MM.1S (cell line): ENCODE data around the gene FABP6.
"Not testable (repeated sequence)": the region's sequence is repeated elsewhere in the genome, so short reads cannot be mapped to it uniquely, and the experiment has no call there.

Experiments used
- DNase-seq: peaks from one replicate; pipeline ENCODE4 v3.0.0-alpha.2; 2015
- H2AFZ ChIP-seq: fragments of 300-600 bp; sonication (generic); 2 replicates; pipeline ENCODE4 v1.6.0; 2016; ENCODE audit warnings: antibody characterized with exemption, low read length
- H3F3A ChIP-seq: fragments of 300-600 bp; sonication (generic); 2 replicates; pipeline ENCODE4 v1.6.1; 2016; ENCODE audit warnings: mild to moderate bottlenecking, antibody characterized with exemption, low read length, moderate library complexity, mixed read lengths; ENCODE audit not compliant: insufficient read depth
- H3K27ac ChIP-seq: fragments of 300-600 bp; sonication (generic); 2 replicates; pipeline ENCODE4 v1.5.1; 2016; ENCODE audit warnings: mild to moderate bottlenecking, low read length
- H3K27me3 ChIP-seq: fragments of 300-600 bp; sonication (generic); replicated peaks from 2 replicates; pipeline ENCODE4 v1.6.0; 2016; ENCODE audit warnings: low read length; ENCODE audit not compliant: insufficient read depth
- H3K36me3 ChIP-seq: fragments of 300-600 bp; sonication (generic); replicated peaks from 2 replicates; pipeline ENCODE4 v1.6.1; 2016; ENCODE audit warnings: mild to moderate bottlenecking, low read length, mixed read lengths; ENCODE audit not compliant: insufficient read depth
- H3K4me1 ChIP-seq: fragments of 300-600 bp; sonication (generic); 2 replicates; pipeline ENCODE4 v1.6.1; 2016; ENCODE audit warnings: low read length, mixed read lengths
- H3K4me2 ChIP-seq: fragments of 300-600 bp; sonication (generic); 2 replicates; pipeline ENCODE4 v1.6.0; 2016; ENCODE audit warnings: low read depth, low read length
- H3K4me3 ChIP-seq: fragments of 300-600 bp; sonication (generic); 2 replicates; pipeline ENCODE4 v1.5.1; 2016; ENCODE audit warnings: low read length, mixed read lengths
- H3K79me2 ChIP-seq: fragments of 300-600 bp; sonication (generic); 2 replicates; pipeline ENCODE4 v1.6.1; 2016; ENCODE audit warnings: mixed run types, low read length, mixed read lengths
- H3K9ac ChIP-seq: fragments of 300-600 bp; sonication (generic); 2 replicates; pipeline ENCODE4 v1.6.1; 2016; ENCODE audit warnings: low read length, mixed read lengths
- H3K9me2 ChIP-seq: fragments of 300-600 bp; sonication (generic); replicated peaks from 2 replicates; pipeline ENCODE4 v1.6.1; 2016; ENCODE audit warnings: mild to moderate bottlenecking, low read length, mixed read lengths; ENCODE audit not compliant: insufficient read depth
- H3K9me3 ChIP-seq: fragments of 300-600 bp; sonication (generic); replicated peaks from 2 replicates; pipeline ENCODE4 v1.6.1; 2016; ENCODE audit warnings: mild to moderate bottlenecking, low read length, mixed read lengths; ENCODE audit not compliant: insufficient read depth
- H4K20me1 ChIP-seq: fragments of 300-600 bp; sonication (generic); 2 replicates; pipeline ENCODE4 v1.6.1; 2016; ENCODE audit warnings: mild to moderate bottlenecking, low read length, moderate library complexity, mixed read lengths; ENCODE audit not compliant: insufficient read depth
- CTCF ChIP-seq: fragments of 300-600 bp; sonication (generic); IDR thresholded peaks from 2 replicates; pipeline ENCODE4 v1.5.1; 2016; ENCODE audit warnings: antibody characterized with exemption, low read length, mixed read lengths
- EZH2 ChIP-seq: fragments of 300-600 bp; sonication (generic); optimal IDR thresholded peaks from 2 replicates; pipeline ENCODE3; 2017; ENCODE audit warnings: low read depth, mild to moderate bottlenecking, antibody characterized with exemption, low read length, mixed read lengths
- EZH2phosphoT487 ChIP-seq: fragments of 300-600 bp; sonication (generic); IDR thresholded peaks from 2 replicates; pipeline ENCODE4 v1.6.1; 2018; ENCODE audit warnings: antibody characterized with exemption, low read length

FABP6 gene

GRCh38 chr5:160187091-160187490 lies 42.2 kb upstream of the FABP6 start:
- no peak for DNase-seq
- no peak for TF ChIP-seq EZH2phosphoT487
- TF ChIP-seq CTCF = no peak
- TF ChIP-seq EZH2 = no peak
- H3K9ac ChIP-seq = no peak overlapping the region
- no peaks in the 10 kb centered on the region for H3K36me3 ChIP-seq
- H3K9me2 ChIP-seq = no peaks in the 10 kb centered on the region
- no peaks in the 10 kb centered on the region for H3K27me3 ChIP-seq
- H3F3A ChIP-seq = no peaks in the 10 kb centered on the region
- no peak overlapping the region for H3K27ac ChIP-seq
- H3K4me2 ChIP-seq = no peak overlapping the region
- no peaks in the 10 kb centered on the region for H4K20me1 ChIP-seq
- H3K4me3 ChIP-seq = no peak overlapping the region
- no peaks in the 10 kb centered on the region for H3K9me3 ChIP-seq
- no peaks in the 10 kb centered on the region for H3K4me1 ChIP-seq
- H2AFZ ChIP-seq = no peak overlapping the region
- no peaks in the 10 kb centered on the region for H3K79me2 ChIP-seq

GRCh38 chr5:160188141-160189015 lies 40.9 kb upstream of the FABP6 start:
- H4K20me1 ChIP-seq = no peaks in the 10 kb centered on the region
- no peaks in the 10 kb centered on the region for H3K79me2 ChIP-seq
- no peak for DNase-seq
- H2AFZ ChIP-seq = no peak overlapping the region
- no peaks in the 10 kb centered on the region for H3K4me1 ChIP-seq
- no peaks in the 10 kb centered on the region for H3K36me3 ChIP-seq
- H3K4me3 ChIP-seq = no peak overlapping the region
- no peaks in the 10 kb centered on the region for H3K27me3 ChIP-seq
- no peak overlapping the region for H3K27ac ChIP-seq
- no peaks in the 10 kb centered on the region for H3K9me2 ChIP-seq
- TF ChIP-seq EZH2 (no peak), CTCF (no peak), EZH2phosphoT487 (no peak)
- no peaks in the 10 kb centered on the region for H3F3A ChIP-seq
- no peak overlapping the region for H3K9ac ChIP-seq
- H3K9me3 ChIP-seq = no peaks in the 10 kb centered on the region
- H3K4me2 ChIP-seq = no peak overlapping the region; the same call in 1 of the 2 replicates

GRCh38 chr5:160192424-160192823 lies 36.9 kb upstream of the FABP6 start:
- H4K20me1 ChIP-seq = no peaks in the 10 kb centered on the region
- no peaks in the 10 kb centered on the region for H3K79me2 ChIP-seq
- no peak overlapping the region for H3K9ac ChIP-seq
- no peaks in the 10 kb centered on the region for H3K9me3 ChIP-seq
- H3K36me3 ChIP-seq = no peaks in the 10 kb centered on the region
- DNase-seq = no peak
- no peak overlapping the region for H2AFZ ChIP-seq
- TF ChIP-seq EZH2 = no peak
- no peak for TF ChIP-seq CTCF
- TF ChIP-seq EZH2phosphoT487 = no peak
- no peaks in the 10 kb centered on the region for H3K27me3 ChIP-seq
- H3K9me2 ChIP-seq = no peaks in the 10 kb centered on the region
- H3K4me2 ChIP-seq = no peak overlapping the region
- no peaks in the 10 kb centered on the region for H3K4me1 ChIP-seq
- H3K27ac ChIP-seq = no peak overlapping the region
- no peaks in the 10 kb centered on the region for H3F3A ChIP-seq
- no peak overlapping the region for H3K4me3 ChIP-seq

GRCh38 chr5:160193076-160193475 lies 36.2 kb upstream of the FABP6 start:
- DNase-seq, H3K9me2 ChIP-seq, H2AFZ ChIP-seq, H3K4me3 ChIP-seq, H3K9me3 ChIP-seq, H3F3A ChIP-seq, H3K4me1 ChIP-seq, H3K27ac ChIP-seq, H3K9ac ChIP-seq, H3K27me3 ChIP-seq, H4K20me1 ChIP-seq, H3K36me3 ChIP-seq, H3K79me2 ChIP-seq, H3K4me2 ChIP-seq: not testable (repeated sequence)

GRCh38 chr5:160193790-160194189 lies 35.5 kb upstream of the FABP6 start:
- not testable (repeated sequence) for H3K4me2 ChIP-seq, H2AFZ ChIP-seq, H3K9me3 ChIP-seq, H3K27ac ChIP-seq, H3K27me3 ChIP-seq, H3K36me3 ChIP-seq, DNase-seq, H4K20me1 ChIP-seq, H3K9ac ChIP-seq, H3K4me1 ChIP-seq, H3K9me2 ChIP-seq, H3F3A ChIP-seq, H3K4me3 ChIP-seq, H3K79me2 ChIP-seq
